ENCODE data around the gene SAFB.
A peak's percentile ranks its signal among the peaks of the same experiment; 100 is the strongest.

SAFB gene

DNA sequence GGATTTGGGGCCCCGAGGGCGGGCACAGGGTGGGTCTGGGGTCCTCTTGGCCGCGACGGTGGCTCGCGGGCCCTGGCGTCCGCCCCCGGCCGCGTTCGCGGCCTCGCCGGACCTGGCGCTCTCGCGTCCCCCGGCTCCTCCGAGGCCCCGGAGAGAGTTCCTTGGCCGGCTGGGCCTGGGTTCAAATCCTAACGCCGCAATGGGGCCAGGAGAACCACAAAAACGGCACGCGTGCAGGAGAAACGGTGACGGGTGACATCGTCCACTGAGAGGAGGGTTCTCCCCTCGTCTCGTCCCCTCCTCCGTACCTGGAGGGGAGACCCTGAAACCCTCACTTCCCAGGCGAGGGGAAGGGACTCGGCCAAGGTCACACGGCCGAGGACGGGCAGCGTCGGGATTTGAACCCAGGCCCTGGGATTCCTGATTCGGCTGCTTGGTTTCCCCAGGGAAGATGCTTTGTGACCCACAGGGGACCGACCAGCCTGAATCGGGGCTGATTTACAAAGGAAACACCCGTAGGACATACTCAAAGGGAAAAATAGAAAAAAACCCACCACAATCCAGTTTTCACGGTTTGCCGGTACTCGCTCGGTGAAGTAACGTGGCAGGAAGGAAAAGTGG, 624 bp downstream of the SAFB start:
- H3K4me2 ChIP-seq (ENCODE audit: low read length), result peak overlapping the region; percentile 77
- no peaks in the 10 kb centered on the region for H3K27me3 ChIP-seq (ENCODE audit: control insufficient read depth, insufficient read depth, low read length)
- H3K4me3 ChIP-seq (ENCODE audit: low read depth, low read length), result peak overlapping the region; percentile 95
- H3K4me1 ChIP-seq, result peaks cover 11% of the 10 kb centered on the region
- peak overlapping the region; percentile 94 for H3K27ac ChIP-seq
- H3K9me3 ChIP-seq (ENCODE audit: control insufficient read depth, low read length), result no peaks in the 10 kb centered on the region
- H3K79me2 ChIP-seq, result peaks cover 73% of the 10 kb centered on the region
- peak overlapping the region; percentile 85 for H3K9ac ChIP-seq
- peak overlapping the region; percentile 92 for H2AFZ ChIP-seq
- no peaks in the 10 kb centered on the region for H3K36me3 ChIP-seq (ENCODE audit: control insufficient read depth, insufficient read depth, low read length)
- TF ChIP-seq, protein P1, sequence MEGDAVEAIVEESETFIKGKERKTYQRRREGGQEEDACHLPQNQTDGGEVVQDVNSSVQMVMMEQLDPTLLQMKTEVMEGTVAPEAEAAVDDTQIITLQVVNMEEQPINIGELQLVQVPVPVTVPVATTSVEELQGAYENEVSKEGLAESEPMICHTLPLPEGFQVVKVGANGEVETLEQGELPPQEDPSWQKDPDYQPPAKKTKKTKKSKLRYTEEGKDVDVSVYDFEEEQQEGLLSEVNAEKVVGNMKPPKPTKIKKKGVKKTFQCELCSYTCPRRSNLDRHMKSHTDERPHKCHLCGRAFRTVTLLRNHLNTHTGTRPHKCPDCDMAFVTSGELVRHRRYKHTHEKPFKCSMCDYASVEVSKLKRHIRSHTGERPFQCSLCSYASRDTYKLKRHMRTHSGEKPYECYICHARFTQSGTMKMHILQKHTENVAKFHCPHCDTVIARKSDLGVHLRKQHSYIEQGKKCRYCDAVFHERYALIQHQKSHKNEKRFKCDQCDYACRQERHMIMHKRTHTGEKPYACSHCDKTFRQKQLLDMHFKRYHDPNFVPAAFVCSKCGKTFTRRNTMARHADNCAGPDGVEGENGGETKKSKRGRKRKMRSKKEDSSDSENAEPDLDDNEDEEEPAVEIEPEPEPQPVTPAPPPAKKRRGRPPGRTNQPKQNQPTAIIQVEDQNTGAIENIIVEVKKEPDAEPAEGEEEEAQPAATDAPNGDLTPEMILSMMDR (IDR thresholded peaks at IDR 0.05), result no peak

DNA sequence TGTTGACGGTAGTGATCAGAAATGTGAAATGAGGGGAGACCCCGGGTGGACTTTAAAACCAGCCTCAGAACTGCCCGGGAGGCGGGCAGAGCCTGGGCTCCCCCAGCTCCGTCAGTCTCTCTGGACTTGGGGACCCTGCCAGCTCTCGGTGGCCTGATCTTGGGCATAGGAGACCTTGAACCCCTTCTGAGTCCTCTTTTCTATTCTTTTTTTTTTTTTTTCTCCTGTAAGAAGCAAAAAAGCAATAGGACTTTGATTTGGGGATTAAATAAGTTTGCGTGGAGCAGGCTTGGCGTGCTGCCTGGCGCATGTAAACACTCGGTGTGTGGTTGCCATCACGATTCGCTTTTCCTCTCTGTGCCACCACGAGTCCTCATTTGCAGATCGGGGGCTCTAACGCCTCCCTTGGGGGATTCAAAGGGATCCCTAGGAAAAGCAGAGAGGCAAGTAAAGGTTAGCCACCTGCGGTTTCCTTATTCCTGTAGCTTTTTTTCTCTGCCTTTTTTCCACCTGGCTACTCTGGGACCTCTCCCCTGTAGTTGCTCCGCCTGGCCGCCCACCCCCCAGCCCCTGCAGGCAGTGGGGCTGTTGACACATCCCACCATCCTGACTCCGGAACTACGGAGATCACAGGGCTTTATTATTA, 1.3 kb downstream of the SAFB start:
- Histone ChIP-seq H3K9me3 (ENCODE audit: control insufficient read depth, low read length) (no peaks in the 10 kb centered on the region), H3K27ac (peak overlapping the region; percentile 94), H3K27me3 (ENCODE audit: control insufficient read depth, insufficient read depth, low read length) (no peaks in the 10 kb centered on the region), H3K4me3 (ENCODE audit: low read depth, low read length) (peak overlapping the region; percentile 95), H3K9ac (no peak overlapping the region), H3K36me3 (ENCODE audit: control insufficient read depth, insufficient read depth, low read length) (no peaks in the 10 kb centered on the region), H3K4me1 (peaks cover 11% of the 10 kb centered on the region), H3K4me2 (ENCODE audit: low read length) (peak overlapping the region; percentile 77), H2AFZ (no peak overlapping the region), H3K79me2 (peaks cover 73% of the 10 kb centered on the region)
- TF ChIP-seq, protein P1 (IDR thresholded peaks at IDR 0.05), result no peak

DNA sequence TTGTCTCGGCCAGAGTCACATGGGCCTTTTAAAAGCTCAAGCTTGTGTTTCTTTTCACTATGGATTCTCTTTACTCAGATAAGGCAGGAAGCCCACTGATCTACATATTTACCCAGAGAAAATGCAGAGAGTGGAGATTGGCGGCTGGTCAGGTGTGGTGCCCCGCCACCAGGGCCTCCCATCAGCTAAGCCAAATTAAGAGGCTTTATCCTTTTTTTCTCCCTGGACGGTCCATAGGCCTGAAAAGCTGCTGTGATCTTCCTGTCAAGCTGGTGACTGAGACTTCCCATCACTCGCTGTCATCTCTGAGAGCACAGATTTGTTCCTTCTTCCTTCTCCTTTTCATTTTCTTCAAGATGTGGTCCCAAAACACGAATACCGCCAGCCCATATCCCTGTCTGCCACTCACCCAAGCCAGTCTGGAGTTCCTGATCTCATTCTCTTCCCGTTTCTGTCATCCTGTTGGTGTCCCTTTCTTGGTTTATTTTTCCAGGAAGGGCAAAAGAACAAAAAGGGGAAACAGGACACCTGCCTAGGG, 1.9 kb downstream of the SAFB start:
- H3K4me1 ChIP-seq, result peaks cover 11% of the 10 kb centered on the region
- TF ChIP-seq, protein P1 (IDR thresholded peaks at IDR 0.05), result no peak
- H2AFZ ChIP-seq, result no peak overlapping the region
- H3K9me3 ChIP-seq (ENCODE audit: control insufficient read depth, low read length), result no peaks in the 10 kb centered on the region
- H3K4me3 ChIP-seq (ENCODE audit: low read depth, low read length), result peak overlapping the region; percentile 95
- peak overlapping the region; percentile 94 for H3K27ac ChIP-seq
- H3K9ac ChIP-seq, result no peak overlapping the region
- H3K27me3 ChIP-seq (ENCODE audit: control insufficient read depth, insufficient read depth, low read length), result no peaks in the 10 kb centered on the region
- H3K4me2 ChIP-seq (ENCODE audit: low read length), result peak overlapping the region; percentile 77
- no peaks in the 10 kb centered on the region for H3K36me3 ChIP-seq (ENCODE audit: control insufficient read depth, insufficient read depth, low read length)
- H3K79me2 ChIP-seq, result peaks cover 80% of the 10 kb centered on the region

DNA sequence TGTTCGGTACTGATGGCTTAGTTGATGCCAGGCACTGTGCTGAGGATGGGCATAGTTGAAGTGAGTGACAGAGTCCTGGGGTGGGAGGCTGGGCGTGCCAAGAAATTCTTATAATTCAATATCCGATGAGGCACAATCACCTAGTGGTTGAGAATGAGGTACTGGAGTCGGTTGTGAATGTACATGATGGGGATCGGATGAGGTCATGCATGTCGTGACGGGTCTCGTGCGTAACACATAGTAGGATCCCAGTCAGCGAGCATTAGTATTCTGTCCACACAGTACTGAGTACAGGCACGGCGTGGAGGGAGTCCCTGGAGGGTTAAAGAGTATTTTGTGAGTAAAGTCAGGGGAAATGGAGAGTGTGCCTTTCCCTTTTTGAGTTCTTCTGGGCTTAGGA, 2.8 kb downstream of the SAFB start:
- Histone ChIP-seq H3K27ac (no peak overlapping the region), H3K4me3 (ENCODE audit: low read depth, low read length) (no peak overlapping the region), H3K9ac (no peak overlapping the region), H3K4me1 (peaks cover 14% of the 10 kb centered on the region), H3K79me2 (peaks cover 84% of the 10 kb centered on the region), H3K9me3 (ENCODE audit: control insufficient read depth, low read length) (no peaks in the 10 kb centered on the region), H3K36me3 (ENCODE audit: control insufficient read depth, insufficient read depth, low read length) (no peaks in the 10 kb centered on the region), H3K27me3 (ENCODE audit: control insufficient read depth, insufficient read depth, low read length) (no peaks in the 10 kb centered on the region), H2AFZ (no peak overlapping the region), H3K4me2 (ENCODE audit: low read length) (peak overlapping the region; percentile 77)
- TF ChIP-seq, protein P1 (IDR thresholded peaks at IDR 0.05), result no peak
